SK-N-SH (cell line): ENCODE measurements around the gene RBM4B. TPM values are rescaled to one million over a fixed set of nuclear protein-coding genes. Genes with fewer than 3 reads are reported as not detected.

Experiments used
- CTCF ChIA-PET: fragments of 300-600, 350-600 bp; formaldehyde crosslinking; extraction: SDS; loops from one replicate; lab custom pipeline; 2021; lab: Yijun Ruan, JAX
- POLR2A ChIA-PET: fragments of 350-600 bp; sonication (Branson Sonifier 250); formaldehyde crosslinking; extraction: SDS; loops from one replicate; lab custom pipeline; 2020; ENCODE audit warnings: antibody characterized with exemption, inconsistent platforms; lab: Yijun Ruan, JAX
- DNase-seq: peaks from one replicate; pipeline ENCODE4 v3.0.0; 2012
- H2AFZ ChIP-seq: fragments of 200-600 bp; sonication (generic); 2 replicates; pipeline ENCODE4 v1.8.1; 2016; ENCODE audit warnings: antibody characterized with exemption, mild to moderate bottlenecking, low read depth
- H3F3A ChIP-seq: fragments of 200-600 bp; sonication (generic); replicated peaks from 2 replicates; pipeline ENCODE3; 2016; ENCODE audit warnings: antibody characterized with exemption, mild to moderate bottlenecking; ENCODE audit not compliant: insufficient read depth
- H3K27ac ChIP-seq, 2 experiments: fragments of 200-500 bp in 1 of 2; fragments of 200-600 bp in 1 of 2; sonication (Bioruptor generic) in 1 of 2; sonication (generic), shearing (Covaris generic) in 1 of 2; 2 replicates each; pipeline versions ENCODE4 v1.5.1 to v1.6.1; 2014 to 2016; ENCODE audit warnings: low read depth in 2 of 2, inconsistent platforms in 1 of 2, low read length in 1 of 2, mild to moderate bottlenecking in 1 of 2, mixed read lengths in 1 of 2
- H3K27me3 ChIP-seq: fragments of 200-600 bp; sonication (generic), shearing (Covaris generic); 2 replicates; pipeline ENCODE4 v1.6.1; 2016; ENCODE audit warnings: mixed run types; ENCODE audit not compliant: insufficient read depth
- H3K36me3 ChIP-seq, 2 experiments: fragments of 200-500 bp in 1 of 2; fragments of 200-600 bp in 1 of 2; sonication (Bioruptor generic) in 1 of 2; sonication (generic) in 1 of 2; replicated peaks in 1 of 2; 2 replicates each; pipeline versions ENCODE3 to v1.5.1; 2014 to 2016; ENCODE audit warnings: low read length in 1 of 2, mild to moderate bottlenecking in 1 of 2; ENCODE audit not compliant: insufficient read depth in 2 of 2, control insufficient read depth in 1 of 2
- H3K4me1 ChIP-seq, 2 experiments: fragments of 200-500 bp in 1 of 2; fragments of 200-600 bp in 1 of 2; sonication (Bioruptor generic) in 1 of 2; sonication (generic), shearing (Covaris generic) in 1 of 2; 2 replicates each; pipeline versions ENCODE4 v1.5.1 to v1.6.1; 2014 to 2016; ENCODE audit warnings: low read depth in 1 of 2, low read length in 1 of 2, mixed run types in 1 of 2; ENCODE audit not compliant: insufficient read depth in 2 of 2, control insufficient read depth in 1 of 2
- H3K4me2 ChIP-seq: fragments of 200-600 bp; sonication (generic), shearing (Covaris generic); 2 replicates; pipeline ENCODE4 v1.6.1; 2017; ENCODE audit warnings: mixed run types
- H3K4me3 ChIP-seq, 2 experiments: fragments of 200-500 bp in 1 of 2; fragments of 200-600 bp in 1 of 2; sonication (Bioruptor generic) in 1 of 2; sonication (generic), shearing (Covaris generic) in 1 of 2; 2 replicates each; pipeline versions ENCODE4 v1.5.1 to v1.8.1; 2014 to 2016; ENCODE audit warnings: low read depth in 2 of 2, inconsistent platforms in 1 of 2, low read length in 1 of 2, mild to moderate bottlenecking in 1 of 2, mixed read lengths in 1 of 2, moderate library complexity in 1 of 2
- H3K79me2 ChIP-seq: fragments of 200-600 bp; sonication (generic); 2 replicates; pipeline ENCODE4 v1.8.1; 2017; ENCODE audit warnings: mild to moderate bottlenecking; ENCODE audit not compliant: insufficient read depth
- H3K9ac ChIP-seq: fragments of 200-600 bp; sonication (generic); 2 replicates; pipeline ENCODE4 v1.6.1; 2017; ENCODE audit warnings: mixed run types
- H3K9me2 ChIP-seq: fragments of 200-600 bp; sonication (generic); 2 replicates; pipeline ENCODE4 v1.6.1; 2017; ENCODE audit warnings: mixed run types
- H3K9me3 ChIP-seq: fragments of 200-600 bp; sonication (generic); 2 replicates; pipeline ENCODE4 v1.6.1; 2017; ENCODE audit warnings: mixed run types, mild to moderate bottlenecking, moderate library complexity
- H4K20me1 ChIP-seq: fragments of 200-600 bp; sonication (generic); 2 replicates; pipeline ENCODE4 v1.6.1; 2017; ENCODE audit warnings: mild to moderate bottlenecking, mixed run types; ENCODE audit not compliant: insufficient read depth
- EP300 ChIP-seq, 2 experiments: IDR thresholded peaks; 2 replicates each; pipeline versions ENCODE4 v1.4.0 to v1.6.1; 2012; ENCODE audit warnings: borderline replicate concordance in 1 of 2, low read depth in 1 of 2, low read length in 1 of 2
- FOXM1 ChIP-seq: IDR thresholded peaks from 2 replicates; pipeline ENCODE4 v1.4.0; 2012; ENCODE audit warnings: low read depth, mild to moderate bottlenecking
- GABPA ChIP-seq: IDR thresholded peaks from 2 replicates; pipeline ENCODE4 v1.4.0; 2012; ENCODE audit warnings: low read depth, mild to moderate bottlenecking
- IRF3 ChIP-seq: fragments of 150-350 bp; IDR thresholded peaks from 2 replicates; pipeline ENCODE4 v1.6.1; 2016; ENCODE audit warnings: mild to moderate bottlenecking, low read depth, low read length
- JUND ChIP-seq: IDR thresholded peaks from 2 replicates; pipeline ENCODE4 v1.4.0; 2012
- MEF2A ChIP-seq: IDR thresholded peaks from 2 replicates; pipeline ENCODE4 v1.4.0; 2012; ENCODE audit warnings: low read depth, borderline replicate concordance
- MXI1 ChIP-seq: IDR thresholded peaks from 2 replicates; pipeline ENCODE4 v1.6.1; 2012; ENCODE audit warnings: mild to moderate bottlenecking, low read depth, low read length, improper control_type of control experiment
- NFIC ChIP-seq: IDR thresholded peaks from 2 replicates; pipeline ENCODE4 v1.4.0; 2012; ENCODE audit warnings: borderline replicate concordance
- NRF1 ChIP-seq: IDR thresholded peaks from 2 replicates; pipeline ENCODE4 v1.6.1; 2012; ENCODE audit warnings: low read depth, mild to moderate bottlenecking, low read length
- POLR2AphosphoS5 ChIP-seq: IDR thresholded peaks from 2 replicates; pipeline ENCODE4 v1.6.1; 2012; ENCODE audit warnings: low read depth, low read length
- RAD21 ChIP-seq: IDR thresholded peaks from 2 replicates; pipeline ENCODE4 v1.6.1; 2012; ENCODE audit warnings: mild to moderate bottlenecking, low read length
- RCOR1 ChIP-seq: fragments of 150-350 bp; IDR thresholded peaks from 2 replicates; pipeline ENCODE4 v1.6.1; 2017; ENCODE audit warnings: antibody characterized with exemption, low read length
- RFX5 ChIP-seq: IDR thresholded peaks from 2 replicates; pipeline ENCODE4 v1.6.1; 2012; ENCODE audit warnings: mild to moderate bottlenecking, improper control_type of control experiment, low read length
- SMC3 ChIP-seq: IDR thresholded peaks from 2 replicates; pipeline ENCODE4 v1.6.1; 2012; ENCODE audit warnings: low read depth, low read length, improper control_type of control experiment
- TAF1 ChIP-seq: IDR thresholded peaks from 2 replicates; pipeline ENCODE4 v1.6.1; 2012; ENCODE audit warnings: low read depth, mild to moderate bottlenecking, low read length, moderate library complexity, borderline replicate concordance
- YY1 ChIP-seq: IDR thresholded peaks from 2 replicates; pipeline ENCODE4 v1.4.0; 2012; ENCODE audit warnings: low read depth, mild to moderate bottlenecking
- WGBS: methylation state at CpG from one replicate; pipeline ENCODE4 v1.1.6; 2017; ENCODE audit warnings: low lambda C conversion rate; 5-methylcytosine and 5-hydroxymethylcytosine counted together
- polyA plus RNA-seq, 3 experiments: library from polyadenylated mRNA; depleted of rRNA; stranded (reverse); fragments of >200 nt; gene quantifications; 2 replicates each; pipeline ENCODE4 v1.2.3, GENCODE V29; 2012
- TF ChIP-seq, protein P1 (sequence below): fragments of 200-600 bp; sonication (generic); IDR thresholded peaks from 2 replicates; pipeline ENCODE4 v1.6.1; 2017; ENCODE audit warnings: antibody characterized with exemption, mild to moderate bottlenecking, moderate library complexity
- TF ChIP-seq, protein P2 (sequence below): IDR thresholded peaks from 2 replicates; pipeline ENCODE4 v1.4.0; 2012; ENCODE audit warnings: low read depth
- TF ChIP-seq, protein P3 (sequence below): IDR thresholded peaks from 2 replicates; pipeline ENCODE4 v1.4.0; 2012; ENCODE audit warnings: low read depth, borderline replicate concordance

RBM4B gene
- polyA plus RNA-seq, 1 of the 3 experiments (the other 2 are of a cell fraction) = 31.1 TPM

DNA sequence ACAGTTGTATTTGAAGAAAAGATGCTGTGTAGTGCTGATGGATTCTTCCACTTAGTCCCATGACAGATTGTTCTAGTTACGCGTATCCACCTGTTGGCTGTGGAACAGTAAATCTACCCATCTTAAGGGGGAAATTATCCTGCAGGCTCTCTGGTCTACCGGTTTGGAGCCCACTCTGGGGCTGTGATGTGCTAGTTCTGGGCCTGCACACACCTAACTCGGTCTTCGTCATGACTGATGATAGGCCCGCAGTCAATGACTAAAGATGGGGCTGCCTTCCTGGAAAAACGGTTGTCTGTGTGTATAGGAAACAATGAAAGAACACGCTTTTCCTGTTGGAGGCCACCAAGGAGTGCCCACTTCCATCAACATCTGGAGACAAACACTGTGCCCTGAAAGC, 6.2 kb upstream of the RBM4B start:
- CTCF ChIA-PET = interaction anchor here (1.4 kb wide), 1 partner anchor 150 kb away, joined by 3 read pairs; no protein-coding TSS in a partner anchor
- Histone ChIP-seq H3K79me2 (no peaks in the 10 kb centered on the region), H3F3A (peaks cover 5% of the 10 kb centered on the region), H4K20me1 (no peaks in the 10 kb centered on the region), H3K36me3 (peaks cover 0 to 6% of the 10 kb centered on the region in 2 experiments), H3K27ac (no peak overlapping the region), H3K4me3 (no peak overlapping the region), H3K9me3 (no peaks in the 10 kb centered on the region), H3K4me1 (peaks cover 0 to 15% of the 10 kb centered on the region in 2 experiments; a peak in 1 of 4 replicates), H3K9me2 (no peaks in the 10 kb centered on the region), H3K27me3 (no peaks in the 10 kb centered on the region)
- DNase-seq = no peak
- WGBS = 83% methylated on average over 8 of the region's 8 CpGs
- TF ChIP-seq MXI1 (no peak), RCOR1 (no peak)
- TF ChIP-seq, all 33 proteins: peak for 0
- no peak overlapping the region for H3K4me2 ChIP-seq
- POLR2A ChIA-PET = no interaction called here
- no peak overlapping the region for H2AFZ ChIP-seq
- H3K9ac ChIP-seq = no peak overlapping the region

DNA sequence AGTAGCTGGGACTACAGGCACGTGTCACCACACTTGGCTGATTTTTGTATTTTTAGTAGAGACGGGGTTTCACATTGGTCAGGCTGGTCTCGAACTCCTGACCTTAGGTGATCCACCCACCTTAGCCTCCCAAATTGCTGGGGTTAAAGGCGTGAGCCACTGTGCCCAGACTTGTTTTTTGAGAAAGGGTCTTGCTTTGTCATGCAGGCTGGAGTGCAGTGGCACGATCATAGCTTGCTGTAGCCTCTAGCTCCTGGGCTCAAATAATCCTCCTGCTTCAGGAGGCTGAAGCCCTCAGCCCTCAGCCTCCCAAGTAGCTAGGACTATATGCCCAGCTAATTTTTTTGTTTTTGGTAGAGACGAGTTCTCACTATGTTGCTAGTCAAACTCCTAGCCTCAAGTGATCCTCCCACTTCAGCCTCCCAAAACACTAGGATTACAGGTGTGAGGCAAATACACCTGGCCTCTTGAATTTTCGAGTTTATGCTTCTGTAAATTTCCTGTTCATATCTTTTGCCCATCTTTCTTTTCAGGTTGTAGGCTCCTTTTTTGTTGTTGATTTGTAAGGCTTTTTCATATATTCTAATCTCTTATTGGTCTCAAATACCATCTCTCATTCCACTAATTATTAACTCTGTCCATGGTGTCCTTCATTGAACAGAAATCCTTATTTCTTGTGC, 3.4 kb upstream of the RBM4B start:
- Histone ChIP-seq H3F3A (peaks cover 14% of the 10 kb centered on the region), H2AFZ (no peak overlapping the region), H3K4me3 (no peak overlapping the region), H3K27ac (no peak overlapping the region), H3K9me2 (no peaks in the 10 kb centered on the region), H3K79me2 (peaks cover 12% of the 10 kb centered on the region), H3K9ac (no peak overlapping the region), H3K4me2 (no peak overlapping the region), H3K27me3 (no peaks in the 10 kb centered on the region), H3K4me1 (peaks cover 10 to 24% of the 10 kb centered on the region in 2 experiments; a peak in 3 of 4 replicates), H3K9me3 (no peaks in the 10 kb centered on the region), H3K36me3 (peaks cover 3% of the 10 kb centered on the region in 2 experiments), H4K20me1 (no peaks in the 10 kb centered on the region)
- TF ChIP-seq MEF2A (no peak), YY1 (no peak), IRF3 (no peak), EP300 (IDR thresholded peaks at IDR 0.05; ENCODE audit: borderline replicate concordance in 1 of 2, low read depth in 1 of 2, low read length in 1 of 2) (no peak), SMC3 (no peak), GABPA (no peak), RFX5 (no peak), NRF1 (no peak), RAD21 (no peak), POLR2AphosphoS5 (no peak), FOXM1 (no peak), NFIC (no peak), TAF1 (no peak), JUND (no peak)
- TF ChIP-seq, protein P1, sequence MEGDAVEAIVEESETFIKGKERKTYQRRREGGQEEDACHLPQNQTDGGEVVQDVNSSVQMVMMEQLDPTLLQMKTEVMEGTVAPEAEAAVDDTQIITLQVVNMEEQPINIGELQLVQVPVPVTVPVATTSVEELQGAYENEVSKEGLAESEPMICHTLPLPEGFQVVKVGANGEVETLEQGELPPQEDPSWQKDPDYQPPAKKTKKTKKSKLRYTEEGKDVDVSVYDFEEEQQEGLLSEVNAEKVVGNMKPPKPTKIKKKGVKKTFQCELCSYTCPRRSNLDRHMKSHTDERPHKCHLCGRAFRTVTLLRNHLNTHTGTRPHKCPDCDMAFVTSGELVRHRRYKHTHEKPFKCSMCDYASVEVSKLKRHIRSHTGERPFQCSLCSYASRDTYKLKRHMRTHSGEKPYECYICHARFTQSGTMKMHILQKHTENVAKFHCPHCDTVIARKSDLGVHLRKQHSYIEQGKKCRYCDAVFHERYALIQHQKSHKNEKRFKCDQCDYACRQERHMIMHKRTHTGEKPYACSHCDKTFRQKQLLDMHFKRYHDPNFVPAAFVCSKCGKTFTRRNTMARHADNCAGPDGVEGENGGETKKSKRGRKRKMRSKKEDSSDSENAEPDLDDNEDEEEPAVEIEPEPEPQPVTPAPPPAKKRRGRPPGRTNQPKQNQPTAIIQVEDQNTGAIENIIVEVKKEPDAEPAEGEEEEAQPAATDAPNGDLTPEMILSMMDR = no peak
- TF ChIP-seq, protein P2, sequence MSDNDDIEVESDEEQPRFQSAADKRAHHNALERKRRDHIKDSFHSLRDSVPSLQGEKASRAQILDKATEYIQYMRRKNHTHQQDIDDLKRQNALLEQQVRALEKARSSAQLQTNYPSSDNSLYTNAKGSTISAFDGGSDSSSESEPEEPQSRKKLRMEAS = no peak
- TF ChIP-seq, protein P3, sequence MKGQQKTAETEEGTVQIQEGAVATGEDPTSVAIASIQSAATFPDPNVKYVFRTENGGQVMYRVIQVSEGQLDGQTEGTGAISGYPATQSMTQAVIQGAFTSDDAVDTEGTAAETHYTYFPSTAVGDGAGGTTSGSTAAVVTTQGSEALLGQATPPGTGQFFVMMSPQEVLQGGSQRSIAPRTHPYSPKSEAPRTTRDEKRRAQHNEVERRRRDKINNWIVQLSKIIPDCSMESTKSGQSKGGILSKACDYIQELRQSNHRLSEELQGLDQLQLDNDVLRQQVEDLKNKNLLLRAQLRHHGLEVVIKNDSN = no peak
- WGBS = 72% methylated on average over 7 of the region's 7 CpGs
- ChIA-PET CTCF (interaction anchor here (0.7 to 1.7 kb wide), 5 partner anchors 11 to 242 kb away, joined by 3 to 5 read pairs (median 3); partner anchors contain the start of gene MRPL11), POLR2A (interaction anchor here (0.6 kb wide), 1 partner anchor 211 kb away, joined by 3 read pairs; no protein-coding TSS in a partner anchor)
- no peak for DNase-seq
